Fibroblast of lung (primary cell): Measurements from ENCODE around the gene EEPD1.

Source experiments
- CTCF ChIP-seq, 2 donors: IDR thresholded peaks in 1 of 2; conservative IDR thresholded peaks in 1 of 2; 1 replicate in 1 of 2; 2 replicates in 1 of 2; pipeline ENCODE4 v1.5.1; 2011 to 2012; ENCODE audit warnings: low read length in 2 of 2, control low read depth in 1 of 2, inconsistent platforms in 1 of 2, low read depth in 1 of 2, mild to moderate bottlenecking in 1 of 2
- EZH2 ChIP-seq: IDR thresholded peaks from 2 replicates; pipeline ENCODE4 v1.5.1; 2012; ENCODE audit warnings: low read length, control low read depth, mild to moderate bottlenecking; ENCODE audit errors: missing control alignments

DNA sequence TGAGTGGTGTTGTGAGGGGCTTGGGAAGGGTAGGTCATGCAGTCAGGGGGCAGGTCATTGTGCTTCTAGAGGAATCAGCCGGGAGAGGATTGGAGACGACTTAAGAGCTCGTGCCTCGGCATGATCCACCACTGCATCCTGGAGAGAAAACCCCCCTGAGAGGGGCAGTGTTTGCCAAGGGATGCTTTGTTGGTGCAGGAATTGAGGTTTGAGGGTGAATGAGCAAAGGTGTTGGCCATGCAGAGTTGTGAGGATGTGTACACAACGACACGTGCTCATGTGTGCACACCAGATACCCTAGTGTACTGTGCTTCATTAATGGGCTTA, 151.0 kb downstream of the EEPD1 start:
- no peak for TF ChIP-seq CTCF (conservative IDR thresholded peaks at IDR 0.05 in 1 of 2, IDR thresholded peaks at IDR 0.05 in 1 of 2; ENCODE audit: low read depth in 1 of 2, low read length in 2 of 2)
- no peak for TF ChIP-seq EZH2
